ENCODE results near the gene CST7.
"Not testable (repeated sequence)": the region's sequence is repeated elsewhere in the genome, so short reads cannot be mapped to it uniquely, and the experiment has no call there.

Gene CST7, protein sequence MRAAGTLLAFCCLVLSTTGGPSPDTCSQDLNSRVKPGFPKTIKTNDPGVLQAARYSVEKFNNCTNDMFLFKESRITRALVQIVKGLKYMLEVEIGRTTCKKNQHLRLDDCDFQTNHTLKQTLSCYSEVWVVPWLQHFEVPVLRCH

DNA sequence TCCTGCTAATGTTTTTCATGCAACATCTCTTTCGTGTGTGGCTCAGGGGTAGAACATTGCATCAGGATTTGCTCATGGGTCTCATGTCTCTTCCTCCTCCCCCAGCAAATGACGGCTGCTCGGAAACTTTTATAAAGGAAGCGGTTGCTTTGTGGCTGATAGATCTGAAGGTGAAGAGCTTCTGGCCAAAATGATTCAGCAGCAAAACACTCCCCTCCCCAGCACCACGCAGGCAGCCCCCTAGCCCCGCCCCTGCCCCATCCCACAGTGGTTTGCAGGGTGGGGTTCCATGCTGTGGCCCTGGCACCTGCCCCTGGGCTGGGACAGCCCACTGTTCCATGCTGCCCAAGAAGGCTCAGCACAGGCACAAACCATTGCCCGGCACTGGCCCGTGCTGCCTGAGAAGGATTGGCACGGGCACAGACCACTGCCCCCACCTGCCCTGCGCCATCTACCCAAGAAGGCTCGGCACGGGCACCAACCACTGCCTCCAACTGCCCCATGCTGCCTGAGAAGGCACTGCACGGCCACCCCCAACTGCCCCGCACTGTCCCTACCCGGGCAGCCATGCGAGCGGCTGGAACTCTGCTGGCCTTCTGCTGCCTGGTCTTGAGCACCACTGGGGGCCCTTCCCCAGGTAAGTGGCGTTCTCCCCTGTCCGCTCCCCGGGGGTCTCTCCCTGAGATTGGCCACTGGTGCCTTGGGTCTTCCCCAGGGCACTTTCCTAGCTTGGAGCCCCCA is at the start of gene CST7:
CST7 (plus strand) TSS at position 331 of the 741 bp plus-strand sequence; CDS start at position 568, 237 bp downstream.
- DNase-seq = peak; percentile 6

DNA sequence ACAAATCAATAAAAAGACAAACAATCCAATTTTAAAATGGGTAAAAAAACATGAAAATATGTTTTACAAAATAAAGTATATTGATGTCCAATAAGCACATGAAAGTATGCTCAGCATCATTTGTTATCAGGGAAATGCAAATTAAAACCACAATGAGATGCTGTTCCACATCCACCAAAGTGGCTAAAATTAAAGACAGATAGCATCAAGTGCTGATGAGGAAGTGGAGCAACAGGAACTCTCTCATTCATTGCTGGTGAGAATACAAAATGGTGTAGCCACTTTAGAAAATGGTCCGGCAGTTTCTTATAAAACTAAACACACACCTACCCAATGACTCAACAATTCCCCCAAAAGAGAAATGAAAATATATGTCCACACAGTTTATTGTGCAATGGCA is 42.3 kb upstream of the CST7 start:
- DNase-seq = no peak

DNA sequence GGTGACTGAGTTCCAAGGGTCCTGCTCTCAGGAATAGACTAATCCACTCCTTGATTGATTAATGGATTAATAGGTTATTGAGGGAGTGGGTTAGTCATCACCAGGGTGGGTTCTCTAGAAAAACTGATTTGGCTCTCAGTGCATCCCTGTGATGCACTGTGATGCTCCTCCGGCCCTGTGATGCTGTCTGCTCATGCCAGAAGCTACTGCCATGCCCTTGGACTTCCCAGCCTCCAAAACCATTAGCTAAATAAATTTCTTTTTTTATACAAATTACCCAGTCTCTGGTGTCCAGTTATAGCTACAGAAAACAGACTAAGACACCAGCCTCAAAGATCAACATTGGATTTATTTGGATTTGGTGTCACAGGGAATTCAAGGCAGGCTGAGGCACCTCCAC is 40.4 kb upstream of the CST7 start:
- DNase-seq = no peak

DNA sequence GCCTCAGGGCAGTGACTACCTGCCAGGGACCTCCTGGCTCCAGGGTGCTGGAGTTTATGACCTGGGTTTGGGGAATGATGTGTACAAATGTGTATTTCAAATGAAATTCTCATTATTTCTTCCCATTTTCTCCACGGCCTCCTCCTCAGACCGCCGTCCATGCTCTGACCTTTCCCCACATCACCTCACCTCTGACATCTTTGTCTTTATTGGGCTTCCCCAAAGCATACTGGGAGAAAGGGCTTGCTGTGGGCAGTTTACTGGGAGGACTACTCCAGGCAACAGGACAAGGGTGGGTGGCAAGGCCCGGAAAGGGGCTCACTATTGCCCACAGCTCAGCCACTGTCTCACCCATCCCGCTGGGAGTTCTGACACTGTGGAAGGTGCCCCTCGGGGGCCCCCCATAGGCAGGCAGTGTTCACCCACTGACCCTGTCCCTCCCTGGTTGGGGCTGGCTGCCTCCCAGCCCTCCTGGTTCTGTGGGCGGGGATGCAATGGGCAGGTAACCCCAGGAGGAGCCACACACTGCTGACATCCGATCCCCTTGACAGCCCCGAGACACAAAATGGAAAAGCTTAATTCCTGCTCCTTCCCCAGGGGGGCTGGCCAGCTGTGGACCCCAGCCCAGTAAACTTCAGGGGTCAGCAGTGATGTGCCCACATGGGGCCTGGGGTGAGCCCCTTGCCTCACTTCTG is 39.8 kb upstream of the CST7 start:
- DNase-seq = no peak

DNA sequence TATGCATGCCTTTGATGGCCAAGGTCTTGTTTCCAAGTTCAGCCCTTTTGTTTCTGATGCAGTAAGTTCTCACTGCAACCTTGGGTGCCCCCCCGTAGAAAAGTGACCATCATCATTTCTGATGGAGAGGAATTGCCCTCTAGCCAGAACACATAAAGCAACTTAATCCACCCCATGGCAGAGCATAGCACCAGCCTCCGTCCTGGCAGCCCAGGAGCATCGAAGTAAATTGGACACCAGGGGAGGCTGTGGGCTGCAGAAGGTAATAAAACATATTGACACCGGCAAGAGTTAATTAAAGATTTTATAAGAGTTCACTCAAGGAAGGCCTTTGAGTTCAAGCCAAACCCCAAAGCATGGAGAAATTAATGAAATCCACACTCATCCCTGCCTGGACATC is 39.2 kb upstream of the CST7 start:
- DNase-seq = no peak

DNA sequence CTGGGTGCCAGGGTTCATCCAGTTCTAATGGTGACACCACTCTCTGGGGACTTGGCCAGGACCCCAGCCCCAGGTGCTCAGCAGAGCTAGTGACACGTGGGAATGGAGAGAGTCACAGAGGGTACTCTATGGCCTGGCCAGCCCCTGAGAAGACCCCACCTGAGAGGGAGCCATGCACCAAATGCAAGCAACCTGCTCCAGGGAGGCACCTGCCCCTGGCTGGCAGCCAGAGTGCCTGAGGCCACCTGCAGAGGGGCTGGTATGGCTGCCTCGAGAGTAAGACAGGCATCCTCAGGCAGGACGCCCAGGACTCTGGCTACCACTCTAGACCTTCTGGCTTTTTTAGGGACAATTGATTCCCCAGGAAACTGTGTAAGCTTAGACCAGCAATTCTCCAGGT is 38.6 kb upstream of the CST7 start:
- DNase-seq = no peak

DNA sequence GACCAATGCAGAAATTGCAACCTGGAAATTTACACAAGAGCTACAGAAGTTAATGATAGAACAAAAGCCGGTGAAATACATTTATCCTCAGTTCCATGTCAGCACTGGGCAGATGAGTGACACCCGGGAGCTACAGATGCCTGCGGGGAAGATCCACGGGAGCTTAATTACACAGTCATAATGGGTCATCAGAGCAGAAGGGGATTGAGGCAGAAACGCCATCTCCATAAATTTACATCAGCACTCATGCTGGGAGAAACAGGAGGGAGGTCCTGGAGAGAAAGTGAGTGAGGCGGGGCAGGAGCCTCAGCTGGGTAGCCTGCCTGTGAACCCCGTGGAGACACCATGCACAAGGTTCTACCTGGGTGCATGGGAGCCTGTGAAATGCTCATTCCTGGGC is 37.6 kb upstream of the CST7 start:
- DNase-seq = no peak

DNA sequence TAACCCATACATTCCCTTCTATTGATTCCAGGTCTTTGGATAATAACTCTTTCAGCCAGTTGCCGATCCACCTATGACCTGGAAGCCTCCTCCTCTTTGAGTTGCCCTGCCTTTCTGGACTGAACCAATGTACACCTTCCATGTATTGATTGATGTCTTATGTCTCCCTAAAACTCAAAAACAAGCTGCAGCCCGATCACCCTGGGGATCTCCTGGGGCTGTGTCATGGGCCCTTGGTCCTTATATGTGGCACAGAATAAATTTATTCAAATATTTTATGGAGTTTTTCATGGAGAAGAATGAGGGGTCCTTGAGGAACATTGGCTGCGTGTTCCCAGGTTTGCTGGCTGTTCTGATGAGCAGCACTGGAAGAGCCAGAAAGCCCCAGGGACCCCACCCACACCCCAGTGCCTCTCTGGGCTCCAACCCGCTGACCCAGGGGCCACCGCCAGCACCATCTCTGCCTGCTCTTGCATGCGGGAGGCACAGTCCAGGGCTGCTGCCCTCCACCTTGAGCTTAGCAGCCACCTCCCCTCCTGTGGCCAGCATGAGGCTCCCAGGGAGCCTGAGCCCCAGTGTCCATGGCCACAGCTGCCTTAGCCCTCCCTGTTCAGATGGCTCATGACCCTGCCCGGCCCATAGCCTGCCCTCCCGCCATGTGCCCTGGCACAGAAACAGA is 36.5 kb upstream of the CST7 start:
- DNase-seq = no peak

DNA sequence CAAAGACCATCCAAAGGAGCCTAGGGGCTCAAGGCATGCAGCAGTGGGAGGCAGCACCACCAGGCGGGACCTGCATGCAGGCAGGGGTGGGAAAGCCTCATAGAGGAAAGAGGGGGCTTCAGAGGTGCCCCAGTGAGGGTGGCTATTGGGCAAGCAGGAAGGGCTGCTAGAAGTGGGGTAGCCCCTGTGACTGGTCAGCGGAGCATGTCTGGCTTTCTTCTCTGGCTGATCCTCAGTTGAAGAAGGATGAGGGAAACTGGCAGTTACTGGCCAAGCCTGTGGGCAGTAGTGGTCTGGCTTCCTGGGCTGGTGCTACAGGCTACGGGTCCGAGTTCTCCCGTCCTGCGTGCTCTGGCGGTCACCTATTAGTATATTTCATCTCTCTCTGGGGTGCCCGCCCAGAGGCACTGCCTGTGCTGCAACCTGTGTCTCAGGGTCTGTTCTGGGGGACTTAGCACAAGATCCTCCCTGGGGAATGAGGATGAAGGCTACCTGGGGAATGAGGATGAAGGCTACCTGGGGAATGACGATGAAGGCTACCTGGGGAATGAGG is 35.9 kb upstream of the CST7 start:
- DNase-seq = no peak

DNA sequence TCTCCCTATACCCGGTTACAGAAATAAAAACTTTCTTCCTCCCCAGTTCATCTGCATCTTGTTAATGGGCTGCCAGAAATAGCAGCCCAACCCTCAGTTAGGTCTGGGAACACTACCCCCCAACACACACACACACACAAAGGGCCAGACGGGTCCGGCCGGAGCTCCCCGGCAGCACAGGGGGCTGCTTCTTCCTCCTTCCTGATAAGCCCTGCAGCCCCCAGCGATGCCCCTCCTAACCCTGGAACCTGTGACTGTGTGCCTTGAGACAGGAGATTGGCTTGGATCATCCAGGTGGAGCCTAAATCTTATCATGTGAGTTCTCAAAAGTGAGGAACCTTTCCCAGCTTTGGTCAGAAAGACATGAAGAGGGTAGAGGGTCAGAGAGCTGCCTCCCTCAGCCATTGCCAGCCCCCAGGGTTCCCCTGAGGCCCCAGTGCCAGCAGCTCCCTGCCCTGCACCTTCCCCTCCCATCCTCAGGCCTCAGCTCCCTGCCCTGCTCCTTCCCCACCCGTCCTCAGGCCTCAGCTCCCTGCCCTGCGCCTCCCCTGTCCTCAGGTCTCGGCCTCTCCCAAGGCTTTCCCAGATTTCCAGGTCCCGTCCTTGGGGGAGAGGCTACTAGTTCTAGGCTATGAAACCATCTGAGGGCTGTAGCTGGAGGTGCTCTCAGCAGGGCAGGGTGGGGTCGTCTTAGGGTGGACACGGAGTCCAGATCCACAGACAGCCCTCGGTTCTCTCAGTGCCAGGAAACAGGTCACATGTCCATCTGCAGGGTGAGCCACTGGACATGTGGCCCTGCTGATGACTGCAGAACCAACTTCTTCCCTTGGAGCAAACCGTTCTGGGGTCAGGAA is 34.5 kb upstream of the CST7 start:
- DNase-seq = no peak

DNA sequence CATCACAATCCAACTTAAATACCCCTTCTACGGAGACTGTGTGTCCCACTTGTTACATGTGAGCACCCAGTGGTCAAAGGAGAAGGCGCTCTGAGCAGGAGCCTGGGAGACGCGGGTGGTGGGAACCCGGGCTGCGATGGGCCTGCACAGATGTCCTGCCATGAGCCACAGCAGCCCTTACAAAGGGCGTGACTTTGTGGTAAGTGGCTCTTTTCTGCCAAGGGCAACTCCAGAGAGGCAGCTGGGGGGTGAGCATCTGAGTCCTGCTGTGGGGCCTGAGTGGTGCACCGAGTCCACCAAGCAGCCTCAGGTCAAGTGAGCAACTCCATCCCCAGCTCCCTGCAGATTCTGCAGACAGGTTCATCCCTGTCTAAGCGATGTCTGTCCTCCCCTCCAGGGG is 33.6 kb upstream of the CST7 start:
- no peak for DNase-seq

DNA sequence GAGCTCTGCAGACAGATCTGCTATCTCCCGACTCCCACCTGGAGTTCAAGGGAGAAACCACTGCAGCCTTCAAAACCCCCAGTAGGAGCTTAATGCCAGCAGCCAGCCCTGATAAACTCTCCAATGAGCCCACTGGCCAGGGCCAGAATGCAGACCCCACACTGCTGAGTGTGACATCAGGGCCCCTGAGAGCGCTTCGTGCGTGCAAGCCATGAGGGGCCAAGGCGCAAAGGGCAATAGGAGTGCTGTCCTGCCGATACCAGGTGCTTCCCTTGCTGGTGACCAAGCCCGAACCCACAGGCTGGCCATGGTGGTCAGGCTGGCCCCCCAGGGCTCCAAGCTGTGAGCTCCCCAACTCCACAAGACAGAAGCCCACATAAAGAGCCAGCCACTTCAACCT is 33.2 kb upstream of the CST7 start:
- DNase-seq = no peak

DNA sequence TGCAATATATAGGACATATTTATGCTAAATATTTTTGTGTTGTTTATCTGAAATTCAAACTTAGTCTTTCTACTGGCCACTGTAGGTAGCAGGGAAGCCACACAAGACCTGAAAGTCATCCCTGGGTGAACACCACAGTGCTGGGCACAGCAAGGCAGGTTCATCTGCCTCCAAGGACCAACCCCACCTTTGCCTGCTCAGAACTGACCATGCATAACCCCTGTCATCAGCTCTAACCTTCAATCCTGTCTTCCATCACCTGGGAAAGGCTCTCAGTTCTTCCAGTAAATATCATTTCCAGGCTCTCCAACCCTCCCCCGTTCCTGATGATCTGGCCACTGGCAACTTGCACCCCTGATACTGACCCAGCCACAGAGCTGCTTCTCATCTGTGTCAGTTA is 32.7 kb upstream of the CST7 start:
- DNase-seq = no peak

DNA sequence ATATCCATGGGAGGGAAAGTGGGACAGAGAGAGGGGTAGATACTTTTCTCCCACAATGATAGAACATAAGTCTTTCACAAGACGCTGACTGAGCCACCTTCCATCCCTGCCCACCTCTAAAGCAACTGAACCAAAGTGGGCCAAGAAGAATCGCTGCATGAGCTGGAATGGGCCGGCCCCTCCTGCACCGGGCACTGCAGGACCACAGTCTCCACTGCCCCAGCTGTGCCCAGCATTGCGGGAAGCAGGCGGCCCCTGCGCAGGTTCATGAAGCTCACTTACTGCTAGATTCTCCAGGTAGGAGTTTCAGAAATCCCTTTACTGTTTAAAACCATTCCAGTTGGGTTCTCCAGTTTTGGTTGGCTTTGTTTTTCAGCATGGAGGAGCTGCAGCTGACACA is 32.0 kb upstream of the CST7 start:
- DNase-seq = no peak

DNA sequence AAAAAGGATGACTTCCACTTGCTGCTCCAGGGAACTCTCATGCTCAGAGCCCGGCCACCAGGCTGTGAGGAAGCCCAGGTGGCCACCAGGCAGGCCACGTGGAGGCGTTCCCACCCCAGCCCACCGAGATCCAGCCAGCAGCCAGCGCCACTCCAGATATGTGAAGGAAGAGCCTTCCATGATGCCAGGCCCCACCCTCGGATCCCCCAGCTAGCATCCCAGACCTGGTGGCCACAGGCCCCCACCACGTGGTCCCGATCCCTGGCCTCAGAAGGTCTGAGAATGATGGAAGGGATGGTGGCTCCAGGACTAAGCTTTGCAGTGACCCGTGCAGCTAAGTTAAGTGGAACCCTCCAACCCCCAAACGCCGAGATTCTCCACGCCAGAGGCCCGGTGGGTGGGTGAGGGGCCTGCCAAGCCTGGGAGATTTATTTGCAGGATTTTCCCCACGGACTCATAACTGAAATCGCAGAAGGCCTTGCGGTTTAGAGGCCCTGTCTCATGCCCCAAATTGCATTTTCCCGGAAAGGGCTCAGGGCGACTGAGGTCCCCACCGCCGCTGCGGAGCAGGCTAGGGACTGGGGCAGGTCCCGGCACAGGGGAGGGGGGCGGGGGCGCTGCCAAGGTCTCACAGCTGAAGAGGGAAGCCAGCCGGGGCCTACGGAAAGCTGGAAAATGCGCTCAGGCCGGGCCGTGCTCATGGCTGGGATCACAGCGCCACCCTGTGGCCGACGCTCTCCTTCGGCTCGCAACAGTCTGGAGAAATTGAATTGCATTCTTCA is 31.1 kb upstream of the CST7 start:
- DNase-seq = peak; percentile 80

DNA sequence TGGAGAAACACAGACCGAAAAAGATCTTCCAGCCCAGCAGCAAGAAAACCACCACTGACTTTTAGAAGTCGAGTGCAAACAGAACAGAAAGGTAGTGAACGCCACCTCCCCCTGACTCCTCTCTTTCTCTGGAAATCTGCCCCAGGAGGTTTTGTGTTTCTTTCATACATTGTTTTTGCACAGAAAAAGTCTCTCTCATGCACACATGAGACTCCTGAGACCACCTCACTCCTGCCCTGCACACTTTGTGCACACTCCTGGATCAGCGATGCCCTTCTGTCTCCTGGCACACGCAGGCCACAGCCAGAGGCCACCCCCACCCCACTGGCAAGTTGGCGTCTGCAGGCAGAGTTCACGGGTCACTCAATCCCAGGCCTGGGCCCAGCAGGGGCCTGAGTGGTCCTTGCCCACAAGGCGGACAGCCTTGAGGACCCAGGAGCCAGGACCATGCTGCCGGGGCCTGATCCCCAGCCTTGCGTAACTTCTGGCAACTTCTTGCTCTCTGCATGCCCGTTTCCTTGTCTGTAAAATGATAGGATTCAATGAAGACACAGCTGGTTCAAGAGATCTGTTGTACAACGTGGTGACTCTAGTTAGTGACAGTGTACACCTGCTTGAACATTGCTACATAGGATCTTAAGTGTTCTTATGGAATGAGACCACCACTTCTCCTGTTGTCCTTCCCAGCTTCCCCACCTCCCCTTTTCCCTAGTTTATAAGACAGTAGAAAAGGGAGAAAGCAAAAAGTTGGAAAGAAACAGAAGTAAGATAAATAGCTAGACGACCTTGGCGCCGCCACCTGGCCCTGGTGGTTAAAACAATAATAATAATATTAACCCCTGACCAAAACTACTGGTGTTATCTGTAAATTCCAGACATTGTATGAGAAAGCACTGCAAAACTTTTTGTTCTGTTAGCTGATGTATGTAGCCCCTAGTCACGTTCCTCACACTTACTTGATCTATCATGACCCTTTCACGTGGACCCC is 30.2 kb upstream of the CST7 start:
- DNase-seq = no peak

DNA sequence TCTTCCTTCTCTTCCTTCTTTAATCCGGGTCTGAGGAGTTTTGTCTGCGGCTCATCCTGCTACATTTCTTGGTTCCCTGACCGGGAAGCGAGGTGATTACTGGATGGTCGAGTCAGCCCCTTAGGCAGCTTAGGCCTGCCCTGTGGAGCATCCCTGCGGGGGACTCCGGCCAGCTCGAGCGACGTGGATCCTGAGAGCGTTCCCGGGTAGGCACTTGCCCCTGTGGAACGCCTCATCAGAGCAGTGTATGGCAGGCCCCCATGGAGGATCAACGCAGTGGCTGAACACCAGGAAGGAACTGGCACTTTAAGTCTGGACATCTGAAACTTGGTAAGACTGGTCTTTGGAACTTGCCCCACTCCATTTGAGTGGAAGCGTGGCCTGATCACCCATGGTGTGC is 29.4 kb upstream of the CST7 start:
- DNase-seq = not testable (repeated sequence)

DNA sequence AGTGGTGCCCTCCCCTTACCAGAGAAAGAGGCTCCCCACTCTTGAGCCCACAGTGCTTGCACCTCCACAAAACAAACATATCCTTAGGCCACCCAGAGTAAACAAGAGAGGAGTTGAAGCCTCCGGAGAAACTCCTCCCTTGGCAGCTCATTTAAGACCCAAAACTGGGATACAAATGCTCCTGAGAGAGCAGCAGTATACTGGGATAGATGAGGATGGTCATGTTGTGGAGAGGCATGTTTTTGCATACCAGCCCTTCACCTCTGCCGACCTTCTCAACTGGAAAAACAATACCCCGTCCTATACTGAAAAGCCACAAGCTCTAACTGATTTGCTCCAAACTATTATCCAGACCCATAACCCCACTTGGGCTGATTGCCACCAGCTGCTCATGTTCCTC is 28.4 kb upstream of the CST7 start:
- not testable (repeated sequence) for DNase-seq

DNA sequence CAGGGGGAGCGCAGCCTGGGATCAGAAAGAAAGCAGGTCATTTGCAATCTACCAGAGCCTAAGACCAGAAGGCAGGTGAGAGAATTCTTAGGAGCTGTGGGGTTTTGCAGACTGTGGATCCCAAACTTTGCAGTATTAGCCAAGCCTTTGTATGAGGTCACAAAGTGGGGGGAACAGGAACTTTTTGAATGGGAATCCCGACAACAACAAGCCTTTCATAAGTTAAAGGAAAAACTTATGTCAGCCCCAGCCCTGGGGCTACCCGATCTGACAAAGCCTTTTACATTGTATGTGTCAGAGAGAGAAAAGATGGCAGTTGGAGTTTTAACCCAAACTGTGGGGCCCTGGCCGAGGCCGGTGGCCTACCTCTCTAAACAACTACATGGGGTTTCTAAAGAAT is 19.8 kb upstream of the CST7 start:
- DNase-seq = not testable (repeated sequence)

Measured in fibroblast of skin of right quadriceps (primary cell).